Right lobe of liver (tissue), 4 donors: ENCODE data around the gene MCM6.

Source experiments
- POLR2A ChIP-seq: fragments of 450-650 bp; IDR thresholded peaks from one replicate; pipeline ENCODE4 v1.6.1; 2017; ENCODE audit warnings: antibody characterized with exemption, mild to moderate bottlenecking
- TF ChIP-seq, protein P1 (sequence below), 4 donors: fragments of 200-600 bp in 3 of 4; fragments of 450-650 bp in 1 of 4; IDR thresholded peaks; one replicate each; pipeline versions ENCODE4 v1.5.1 to v1.8.0; 2016 to 2022; ENCODE audit warnings: antibody characterized with exemption in 4 of 4, mild to moderate bottlenecking in 2 of 4
- donor health status: DM: no; HTN: no; CAD: no.
- donor health status: DM: no; HTN: no; CAD: no.
- donor health status: DM: no; HTN: yes; CAD: no.

DNA sequence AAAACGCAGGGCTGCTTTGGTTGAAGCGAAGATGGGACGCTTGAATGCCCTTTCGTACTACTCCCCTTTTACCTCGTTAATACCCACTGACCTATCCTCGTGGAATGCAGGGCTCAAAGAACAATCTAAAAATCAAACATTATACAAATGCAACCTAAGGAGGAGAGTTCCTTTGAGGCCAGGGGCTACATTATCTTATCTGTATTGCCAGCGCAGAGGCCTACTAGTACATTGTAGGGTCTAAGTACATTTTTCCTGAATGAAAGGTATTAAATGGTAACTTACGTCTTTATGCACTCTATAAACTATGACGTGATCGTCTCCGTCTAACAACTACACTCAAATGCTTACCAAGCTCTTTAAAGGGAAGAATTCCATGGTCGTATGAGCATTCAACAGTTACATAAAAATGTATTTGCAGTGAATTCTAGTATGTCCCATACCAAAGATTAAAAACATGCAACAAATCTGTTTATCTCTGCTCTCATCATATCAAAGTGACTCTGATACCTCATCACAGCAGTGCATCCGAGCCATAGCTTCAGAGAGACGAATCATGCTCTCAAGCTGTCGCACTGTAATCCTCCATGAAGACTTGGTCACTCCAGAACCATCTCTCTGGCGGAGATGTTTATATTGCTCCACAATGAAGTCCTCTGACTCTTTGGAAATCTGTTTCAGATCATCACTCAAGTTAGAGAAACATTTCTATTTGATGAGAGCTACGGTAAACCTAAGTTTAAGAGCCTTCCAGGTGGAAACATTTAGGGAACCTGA is 25.2 kb downstream of the MCM6 start:
- no peak for TF ChIP-seq POLR2A
- TF ChIP-seq, protein P1, sequence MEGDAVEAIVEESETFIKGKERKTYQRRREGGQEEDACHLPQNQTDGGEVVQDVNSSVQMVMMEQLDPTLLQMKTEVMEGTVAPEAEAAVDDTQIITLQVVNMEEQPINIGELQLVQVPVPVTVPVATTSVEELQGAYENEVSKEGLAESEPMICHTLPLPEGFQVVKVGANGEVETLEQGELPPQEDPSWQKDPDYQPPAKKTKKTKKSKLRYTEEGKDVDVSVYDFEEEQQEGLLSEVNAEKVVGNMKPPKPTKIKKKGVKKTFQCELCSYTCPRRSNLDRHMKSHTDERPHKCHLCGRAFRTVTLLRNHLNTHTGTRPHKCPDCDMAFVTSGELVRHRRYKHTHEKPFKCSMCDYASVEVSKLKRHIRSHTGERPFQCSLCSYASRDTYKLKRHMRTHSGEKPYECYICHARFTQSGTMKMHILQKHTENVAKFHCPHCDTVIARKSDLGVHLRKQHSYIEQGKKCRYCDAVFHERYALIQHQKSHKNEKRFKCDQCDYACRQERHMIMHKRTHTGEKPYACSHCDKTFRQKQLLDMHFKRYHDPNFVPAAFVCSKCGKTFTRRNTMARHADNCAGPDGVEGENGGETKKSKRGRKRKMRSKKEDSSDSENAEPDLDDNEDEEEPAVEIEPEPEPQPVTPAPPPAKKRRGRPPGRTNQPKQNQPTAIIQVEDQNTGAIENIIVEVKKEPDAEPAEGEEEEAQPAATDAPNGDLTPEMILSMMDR (IDR thresholded peaks at IDR 0.05) = no peak
